HepG2 (cell line): ENCODE measurements around the gene CREB3. TPM values are rescaled to one million over a fixed set of nuclear protein-coding genes. Genes with fewer than 3 reads are reported as not detected.

Source experiments
- CHCHD3 ChIP-seq: sonication (generic); formaldehyde crosslinking; IDR thresholded peaks from 2 replicates; pipeline ENCODE4 v1.8.0; 2022; ENCODE audit warnings: mild to moderate bottlenecking, missing genetic modification reagents, moderate library complexity
- EEA1 ChIP-seq: sonication (generic); formaldehyde crosslinking; IDR thresholded peaks from 2 replicates; pipeline ENCODE4 v1.5.1; 2020; ENCODE audit warnings: mild to moderate bottlenecking, missing genetic modification reagents, borderline replicate concordance
- MAZ ChIP-seq, 2 experiments: sonication (generic) in 1 of 2; formaldehyde crosslinking in 1 of 2; IDR thresholded peaks; 2 replicates each; pipeline versions ENCODE4 v1.5.0 to v1.6.1; 2012 to 2020; ENCODE audit warnings: low read depth in 2 of 2, mild to moderate bottlenecking in 2 of 2, borderline replicate concordance in 1 of 2, improper control_type of control experiment in 1 of 2, low read length in 1 of 2, missing genetic modification reagents in 1 of 2, moderate library complexity in 1 of 2
- NR2C2 ChIP-seq: sonication (generic); formaldehyde crosslinking; IDR thresholded peaks from 2 replicates; pipeline ENCODE4 v1.4.0; 2020; ENCODE audit warnings: missing genetic modification reagents, mild to moderate bottlenecking, moderate library complexity, borderline replicate concordance
- NR2F1 ChIP-seq, 2 experiments: fragments of 450-650 bp in 1 of 2; formaldehyde crosslinking in 1 of 2; IDR thresholded peaks; 2 replicates each; pipeline versions ENCODE4 v1.5.0 to v1.6.1; 2016 to 2020; ENCODE audit warnings: mild to moderate bottlenecking in 1 of 2, missing compliant biosample characterization in 1 of 2, missing genetic modification reagents in 1 of 2, moderate library complexity in 1 of 2
- PRPF4 ChIP-seq: fragments of 200-400 bp; formaldehyde crosslinking; IDR thresholded peaks from 2 replicates; pipeline ENCODE4 v1.6.1; 2016; ENCODE audit warnings: low read length, low read depth; ENCODE audit not compliant: poor library complexity, severe bottlenecking
- SP1 ChIP-seq, 2 experiments: fragments of 450-650 bp in 1 of 2; sonication (generic) in 1 of 2; formaldehyde crosslinking in 1 of 2; IDR thresholded peaks; 2 replicates each; pipeline versions ENCODE4 v1.4.0 to v1.6.1; 2016 to 2020; ENCODE audit warnings: missing genetic modification reagents in 1 of 2
- SRF ChIP-seq: IDR thresholded peaks from 2 replicates; pipeline ENCODE4 v1.6.1; 2011; ENCODE audit warnings: mild to moderate bottlenecking, low read depth, low read length, moderate library complexity
- SRY ChIP-seq: sonication (generic); formaldehyde crosslinking; IDR thresholded peaks from 2 replicates; pipeline ENCODE4 v1.8.0; 2022; ENCODE audit warnings: mild to moderate bottlenecking, missing genetic modification reagents
- SYNCRIP ChIP-seq: fragments of 200-400 bp; formaldehyde crosslinking; IDR thresholded peaks from 2 replicates; pipeline ENCODE4 v1.6.1; 2018; ENCODE audit warnings: mild to moderate bottlenecking, low read depth, low read length; ENCODE audit not compliant: insufficient read depth
- ZBTB38 ChIP-seq: sonication (generic); formaldehyde crosslinking; IDR thresholded peaks from 2 replicates; pipeline ENCODE4 v1.5.1; 2020; ENCODE audit warnings: mild to moderate bottlenecking, missing genetic modification reagents
- ZFAT ChIP-seq: sonication (generic); formaldehyde crosslinking; conservative IDR thresholded peaks from 2 replicates; pipeline ENCODE4 v1.8.1; 2023; ENCODE audit warnings: missing genetic modification reagents, inconsistent platforms
- ZFP36L2 ChIP-seq: sonication (generic); formaldehyde crosslinking; IDR thresholded peaks from 2 replicates; pipeline ENCODE4 v1.4.0; 2020; ENCODE audit warnings: missing genetic modification reagents
- ZNF292 ChIP-seq: sonication (generic); formaldehyde crosslinking; IDR thresholded peaks from 2 replicates; pipeline ENCODE4 v1.8.1; 2022; ENCODE audit warnings: mild to moderate bottlenecking, low read depth, missing genetic modification reagents, borderline replicate concordance
- ZNF552 ChIP-seq: sonication (generic); formaldehyde crosslinking; IDR thresholded peaks from 2 replicates; pipeline ENCODE4 v1.9.0; 2022; ENCODE audit warnings: missing genetic modification reagents, mild to moderate bottlenecking, borderline replicate concordance
- ZNF589 ChIP-seq: sonication (generic); formaldehyde crosslinking; conservative IDR thresholded peaks from 2 replicates; pipeline ENCODE4 v1.8.0; 2022; ENCODE audit warnings: mild to moderate bottlenecking, moderate library complexity, missing genetic modification reagents
- ZSCAN29 ChIP-seq: sonication (generic); formaldehyde crosslinking; conservative IDR thresholded peaks from 2 replicates; pipeline ENCODE4 v1.4.0; 2020; ENCODE audit warnings: mild to moderate bottlenecking, missing genetic modification reagents
- polyA plus RNA-seq, 8 experiments: library from polyadenylated mRNA; depleted of rRNA in 3 of 8; stranded (reverse) in 7 of 8; unstranded in 1 of 8; fragments of >200 nt; fragmentation: Illumina TruSeq in 4 of 8; extraction: Trizol in 4 of 8; gene quantifications; 2 replicates each; pipeline versions ENCODE4 v1.2.1 to v1.2.3, GENCODE V29; 2011 to 2016; ENCODE audit warnings: low read depth in 4 of 8, missing spikeins in 1 of 8, mixed read lengths in 1 of 8; ENCODE audit not compliant: insufficient read depth in 1 of 8
- total RNA-seq, 5 experiments: library from RNA; depleted of rRNA; stranded (reverse); fragments of >200 nt; fragmentation: Illumina TruSeq; extraction: Trizol; gene quantifications; 2 replicates each; pipeline ENCODE4 v1.2.3, GENCODE V29; 2016; ENCODE audit warnings: low read depth in 1 of 5
- TF ChIP-seq, protein P1 (sequence below): sonication (generic); formaldehyde crosslinking; IDR thresholded peaks from 2 replicates; pipeline ENCODE4 v1.8.0; 2022; ENCODE audit warnings: mild to moderate bottlenecking, missing genetic modification reagents
- TF ChIP-seq, protein P2 (sequence below): sonication (generic); formaldehyde crosslinking; IDR thresholded peaks from 2 replicates; pipeline ENCODE4 v1.8.1; 2022; ENCODE audit warnings: mild to moderate bottlenecking, missing genetic modification reagents
- TF ChIP-seq, protein P3 (sequence below): sonication (generic); formaldehyde crosslinking; conservative IDR thresholded peaks from 2 replicates; pipeline ENCODE4 v1.8.0; 2022; ENCODE audit warnings: mild to moderate bottlenecking, moderate library complexity, missing genetic modification reagents
- TF ChIP-seq, protein P4 (sequence below): sonication (generic); formaldehyde crosslinking; IDR thresholded peaks from 2 replicates; pipeline ENCODE4 v1.5.0; 2020; ENCODE audit warnings: missing genetic modification reagents

CREB3 gene
- total and polyA plus RNA-seq, 2 of the 13 experiments (the other 11 are each of a cell fraction or from before 2014, with no cell fraction given) = 11.1 to 34.2 TPM

DNA sequence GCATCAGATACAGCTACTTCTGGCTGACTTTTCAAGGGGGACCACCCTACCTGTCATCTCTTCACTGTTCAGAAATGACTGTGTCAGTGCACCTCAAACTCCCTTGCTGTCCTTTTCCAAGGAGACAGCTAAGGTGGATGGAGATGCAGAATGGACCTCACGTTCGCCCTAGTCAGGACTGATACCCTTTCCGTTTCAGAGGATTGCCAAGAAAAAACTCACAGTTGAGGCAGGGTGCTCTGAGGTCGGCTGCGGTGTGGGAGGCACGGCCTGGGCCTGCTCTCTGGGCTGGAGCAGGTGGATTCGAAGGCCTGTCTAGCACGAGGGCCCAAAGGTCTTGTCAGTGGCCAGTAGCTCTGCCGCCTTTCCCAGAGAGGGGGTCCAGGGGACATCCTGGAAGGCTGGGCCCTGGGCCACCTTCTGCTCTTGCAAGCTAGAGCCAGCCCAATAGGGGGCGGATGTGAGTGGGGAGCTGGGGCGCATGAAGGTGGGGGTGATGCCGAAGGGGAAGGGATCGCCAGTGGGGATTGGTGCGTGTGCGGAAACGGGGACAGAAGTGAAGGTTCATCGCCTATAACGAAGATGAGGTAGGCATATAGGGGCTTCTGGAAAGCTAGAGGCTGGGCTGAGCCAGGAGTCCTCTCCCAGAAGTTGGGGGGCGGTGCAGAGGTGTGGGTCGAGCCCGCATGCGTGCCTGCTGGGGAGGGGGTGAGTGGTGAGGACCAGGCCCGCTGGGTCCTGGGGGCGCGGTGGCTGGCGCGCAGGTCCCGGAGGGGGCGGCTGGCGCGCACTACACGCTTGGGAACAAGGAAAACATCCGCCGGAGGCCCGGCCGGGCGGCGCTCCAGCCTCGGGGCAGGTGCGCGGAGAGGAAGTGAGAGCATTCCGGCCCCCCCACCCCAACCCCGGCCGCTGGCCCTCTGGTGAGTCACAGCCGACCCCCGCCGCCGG is 24.1 kb downstream of the CREB3 start (continued):
- TF ChIP-seq, protein P1, sequence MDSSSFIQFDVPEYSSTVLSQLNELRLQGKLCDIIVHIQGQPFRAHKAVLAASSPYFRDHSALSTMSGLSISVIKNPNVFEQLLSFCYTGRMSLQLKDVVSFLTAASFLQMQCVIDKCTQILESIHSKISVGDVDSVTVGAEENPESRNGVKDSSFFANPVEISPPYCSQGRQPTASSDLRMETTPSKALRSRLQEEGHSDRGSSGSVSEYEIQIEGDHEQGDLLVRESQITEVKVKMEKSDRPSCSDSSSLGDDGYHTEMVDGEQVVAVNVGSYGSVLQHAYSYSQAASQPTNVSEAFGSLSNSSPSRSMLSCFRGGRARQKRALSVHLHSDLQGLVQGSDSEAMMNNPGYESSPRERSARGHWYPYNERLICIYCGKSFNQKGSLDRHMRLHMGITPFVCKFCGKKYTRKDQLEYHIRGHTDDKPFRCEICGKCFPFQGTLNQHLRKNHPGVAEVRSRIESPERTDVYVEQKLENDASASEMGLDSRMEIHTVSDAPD = no peak; the same call in 1 of the 2 replicates
- TF ChIP-seq SRY (CRISPR knock-in tag) (peak; percentile 24; the same call in 1 of the 2 replicates), PRPF4 (no peak), SYNCRIP (no peak), SRF (no peak), ZFP36L2 (CRISPR knock-in tag) (no peak), ZSCAN29 (CRISPR knock-in tag) (peak; percentile 14; the same call in 1 of the 2 replicates), ZNF589 (0 out of 2 replicates have a peak, but pooled peaks have one; percentile 27), NR2F1 (CRISPR knock-in tag; IDR thresholded peaks at IDR 0.05) (no peak), CHCHD3 (CRISPR knock-in tag) (no peak), ZBTB38 (CRISPR knock-in tag) (peak; percentile 19; the same call in 1 of the 2 replicates), SP1 (IDR thresholded peaks at IDR 0.05) (no peak), SP1 (CRISPR knock-in tag; IDR thresholded peaks at IDR 0.05) (peak; percentile 14; the same call in 1 of the 2 replicates), ZNF292 (CRISPR knock-in tag) (peak; percentile 18; the same call in 1 of the 2 replicates), NR2C2 (CRISPR knock-in tag) (peak; percentile 59), MAZ (IDR thresholded peaks at IDR 0.05; ENCODE audit: borderline replicate concordance, low read depth, low read length) (peak; percentile 69), MAZ (CRISPR knock-in tag; IDR thresholded peaks at IDR 0.05; ENCODE audit: low read depth) (peak; percentile 72), EEA1 (CRISPR knock-in tag) (no peak; the same call in 1 of the 2 replicates), ZFAT (CRISPR knock-in tag) (no peak; the same call in 1 of the 2 replicates), ZNF552 (CRISPR knock-in tag) (no peak)
- TF ChIP-seq, protein P2, sequence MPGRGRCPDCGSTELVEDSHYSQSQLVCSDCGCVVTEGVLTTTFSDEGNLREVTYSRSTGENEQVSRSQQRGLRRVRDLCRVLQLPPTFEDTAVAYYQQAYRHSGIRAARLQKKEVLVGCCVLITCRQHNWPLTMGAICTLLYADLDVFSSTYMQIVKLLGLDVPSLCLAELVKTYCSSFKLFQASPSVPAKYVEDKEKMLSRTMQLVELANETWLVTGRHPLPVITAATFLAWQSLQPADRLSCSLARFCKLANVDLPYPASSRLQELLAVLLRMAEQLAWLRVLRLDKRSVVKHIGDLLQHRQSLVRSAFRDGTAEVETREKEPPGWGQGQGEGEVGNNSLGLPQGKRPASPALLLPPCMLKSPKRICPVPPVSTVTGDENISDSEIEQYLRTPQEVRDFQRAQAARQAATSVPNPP = no peak; the same call in 1 of the 2 replicates
- TF ChIP-seq, protein P3, sequence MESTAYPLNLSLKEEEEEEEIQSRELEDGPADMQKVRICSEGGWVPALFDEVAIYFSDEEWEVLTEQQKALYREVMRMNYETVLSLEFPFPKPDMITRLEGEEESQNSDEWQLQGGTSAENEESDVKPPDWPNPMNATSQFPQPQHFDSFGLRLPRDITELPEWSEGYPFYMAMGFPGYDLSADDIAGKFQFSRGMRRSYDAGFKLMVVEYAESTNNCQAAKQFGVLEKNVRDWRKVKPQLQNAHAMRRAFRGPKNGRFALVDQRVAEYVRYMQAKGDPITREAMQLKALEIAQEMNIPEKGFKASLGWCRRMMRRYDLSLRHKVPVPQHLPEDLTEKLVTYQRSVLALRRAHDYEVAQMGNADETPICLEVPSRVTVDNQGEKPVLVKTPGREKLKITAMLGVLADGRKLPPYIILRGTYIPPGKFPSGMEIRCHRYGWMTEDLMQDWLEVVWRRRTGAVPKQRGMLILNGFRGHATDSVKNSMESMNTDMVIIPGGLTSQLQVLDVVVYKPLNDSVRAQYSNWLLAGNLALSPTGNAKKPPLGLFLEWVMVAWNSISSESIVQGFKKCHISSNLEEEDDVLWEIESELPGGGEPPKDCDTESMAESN = peak; percentile 70; the same call in 1 of the 2 replicates
- TF ChIP-seq, protein P4, sequence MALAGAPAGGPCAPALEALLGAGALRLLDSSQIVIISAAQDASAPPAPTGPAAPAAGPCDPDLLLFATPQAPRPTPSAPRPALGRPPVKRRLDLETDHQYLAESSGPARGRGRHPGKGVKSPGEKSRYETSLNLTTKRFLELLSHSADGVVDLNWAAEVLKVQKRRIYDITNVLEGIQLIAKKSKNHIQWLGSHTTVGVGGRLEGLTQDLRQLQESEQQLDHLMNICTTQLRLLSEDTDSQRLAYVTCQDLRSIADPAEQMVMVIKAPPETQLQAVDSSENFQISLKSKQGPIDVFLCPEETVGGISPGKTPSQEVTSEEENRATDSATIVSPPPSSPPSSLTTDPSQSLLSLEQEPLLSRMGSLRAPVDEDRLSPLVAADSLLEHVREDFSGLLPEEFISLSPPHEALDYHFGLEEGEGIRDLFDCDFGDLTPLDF (CRISPR knock-in tag) = peak; percentile 82
